HG02571 (cell line): ENCODE measurements around the gene KCNK15.

Experiments
- ATAC-seq: cut with Tn5 transposase; IDR thresholded peaks from one replicate; pipeline ENCODE4 v1.9.1; 2021; ENCODE audit warnings: mild to moderate bottlenecking, moderate library complexity; ENCODE audit not compliant: unreplicated experiment

Gene KCNK15

DNA sequence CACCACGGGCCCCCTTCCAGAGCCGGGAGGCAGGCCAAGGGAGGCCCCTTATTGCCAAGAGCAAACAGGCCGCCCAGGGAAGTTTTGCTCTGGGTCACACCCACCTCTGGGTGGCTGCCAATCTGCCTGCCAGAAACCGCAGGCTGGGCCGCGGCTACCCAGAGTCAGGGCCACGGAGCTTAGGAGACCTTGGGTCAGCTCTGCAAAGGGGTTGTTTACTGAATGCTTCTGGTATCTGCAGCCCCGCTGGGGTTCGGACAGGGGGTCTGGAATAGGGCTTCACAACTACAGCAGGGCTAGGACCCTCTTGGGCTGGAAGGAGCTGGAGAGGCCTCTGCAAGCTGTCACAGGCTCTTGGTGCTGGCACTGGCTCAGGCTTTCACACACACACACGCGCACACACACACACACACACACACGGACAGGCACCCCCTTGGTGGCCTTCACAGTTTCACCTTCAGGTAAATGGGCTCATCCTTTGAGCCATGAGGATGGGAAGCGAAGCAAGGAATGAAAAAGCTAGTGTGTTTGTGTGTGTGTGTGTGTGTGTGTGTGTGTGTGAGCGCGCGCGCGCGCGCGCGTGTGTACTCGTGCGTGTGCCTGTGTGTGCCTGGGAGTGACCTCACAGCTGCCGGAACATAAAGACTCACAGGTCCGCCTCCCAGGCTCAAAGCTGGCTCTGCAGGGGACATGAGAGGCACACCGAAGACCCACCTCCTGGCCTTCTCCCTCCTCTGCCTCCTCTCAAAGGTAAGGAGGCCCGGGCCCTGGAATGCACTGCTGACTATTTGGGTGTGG, 30.8 kb upstream of the KCNK15 start, which contains the start of gene CCN5:
CCN5 (plus strand) TSS at position 669 of the 798 bp plus-strand sequence; CDS start at position 691, 22 bp downstream.
- no peak for ATAC-seq

DNA sequence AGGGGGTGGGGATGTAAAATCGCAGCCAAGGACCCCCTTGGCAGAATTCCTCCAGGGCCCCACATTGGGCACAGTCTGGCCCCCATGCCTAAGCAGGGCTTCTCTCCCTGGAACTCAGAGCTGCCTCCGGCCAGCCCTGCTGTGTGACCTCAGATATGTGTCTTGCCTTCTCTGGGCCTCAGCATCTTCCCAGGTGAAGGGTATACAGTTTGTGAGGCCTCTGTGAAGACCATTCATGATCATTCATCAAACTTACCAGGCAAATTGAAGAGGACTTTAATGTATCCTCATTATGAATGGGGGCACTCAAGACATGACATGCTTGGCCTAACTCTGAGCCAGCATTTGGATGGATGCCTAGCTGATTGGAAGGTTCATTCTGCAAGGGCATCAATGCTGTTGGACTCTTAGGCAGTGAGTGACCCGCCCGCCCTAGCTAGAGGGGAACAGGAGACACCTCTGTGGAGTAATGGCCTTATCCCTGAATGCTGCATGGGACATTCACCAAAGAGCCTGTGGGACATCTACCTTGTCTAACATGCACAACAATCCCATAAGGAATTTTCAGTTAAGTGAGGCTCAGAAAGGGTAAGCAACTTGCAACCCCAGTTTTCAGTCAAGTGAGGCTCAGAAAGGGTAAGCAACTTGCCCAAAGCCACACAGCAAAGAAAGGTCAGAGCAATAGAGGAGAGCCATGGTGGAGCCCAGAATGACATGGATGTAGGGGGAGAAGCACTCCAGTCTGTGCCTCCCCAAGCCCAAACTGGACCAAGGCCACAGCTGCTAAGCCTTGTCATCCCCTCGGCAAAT, 30.0 kb upstream of the KCNK15 start:
- ATAC-seq, result no peak

DNA sequence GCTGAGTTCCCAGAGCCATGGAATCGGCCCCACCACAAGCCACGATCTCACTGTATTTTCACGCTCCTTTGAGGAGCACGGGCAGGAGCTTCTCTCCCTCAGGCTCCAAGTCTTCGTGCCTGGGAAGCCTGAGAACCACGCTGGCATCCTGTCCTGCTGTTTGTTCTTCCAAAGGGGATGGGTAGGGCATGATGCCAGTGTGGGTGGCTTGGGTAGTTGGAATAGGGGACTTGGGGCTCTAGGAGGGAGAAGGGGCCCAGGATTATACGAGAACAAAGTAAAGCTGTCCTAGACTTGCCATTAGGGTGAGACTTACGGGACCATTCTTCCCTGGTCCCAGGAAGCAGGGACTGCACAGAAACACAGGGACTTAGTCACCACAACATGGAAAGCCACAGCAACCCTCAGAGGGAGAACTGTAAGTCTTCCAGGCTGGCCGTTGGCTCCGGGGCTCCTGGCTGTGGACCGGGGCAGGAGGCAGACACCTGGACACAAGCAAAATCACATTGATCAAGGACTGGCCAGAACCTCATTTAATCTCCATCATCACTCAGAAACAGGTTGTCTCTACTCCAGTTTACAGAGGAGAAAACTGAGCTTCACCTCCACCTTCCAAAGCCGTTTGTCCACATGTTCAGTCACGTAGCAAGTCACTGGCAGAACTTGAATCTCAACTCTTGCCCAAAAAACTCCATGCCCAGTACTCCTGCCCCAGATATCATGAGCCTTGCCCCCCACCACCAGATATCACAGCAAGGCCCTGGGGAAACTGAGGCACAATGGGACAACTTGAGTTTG, 29.2 kb upstream of the KCNK15 start:
- no peak for ATAC-seq

DNA sequence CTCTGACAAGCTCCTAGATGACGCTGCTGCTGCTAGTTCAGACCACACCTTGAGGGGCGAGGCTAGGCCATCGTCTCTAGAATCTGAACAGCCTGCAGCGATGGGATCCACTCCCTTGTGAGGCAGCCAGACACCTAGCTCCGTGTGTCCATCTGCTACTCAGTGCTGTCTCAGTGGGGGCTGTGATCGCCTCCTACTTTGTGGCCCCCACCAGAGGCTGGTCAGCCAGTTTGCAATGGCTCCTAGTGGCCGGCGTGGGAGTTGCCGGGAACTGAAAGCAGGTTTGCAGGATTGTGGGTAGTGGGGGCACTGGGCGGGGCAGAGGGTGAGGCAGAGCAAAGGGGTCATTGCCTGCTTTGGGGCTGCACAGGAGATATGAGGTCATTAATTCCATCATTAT, 27.7 kb upstream of the KCNK15 start:
- ATAC-seq, result no peak

DNA sequence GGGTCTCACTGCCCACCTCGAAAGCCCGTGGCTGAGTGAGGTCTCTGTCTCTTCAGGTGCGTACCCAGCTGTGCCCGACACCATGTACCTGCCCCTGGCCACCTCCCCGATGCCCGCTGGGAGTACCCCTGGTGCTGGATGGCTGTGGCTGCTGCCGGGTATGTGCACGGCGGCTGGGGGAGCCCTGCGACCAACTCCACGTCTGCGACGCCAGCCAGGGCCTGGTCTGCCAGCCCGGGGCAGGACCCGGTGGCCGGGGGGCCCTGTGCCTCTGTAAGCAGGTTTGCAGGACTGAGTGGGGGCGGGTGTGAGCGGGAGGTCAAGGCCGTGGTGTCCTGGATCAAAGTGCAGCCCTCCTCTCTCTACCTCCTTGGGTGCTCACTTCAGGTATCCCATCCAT, 25.8 kb upstream of the KCNK15 start:
- no peak for ATAC-seq

DNA sequence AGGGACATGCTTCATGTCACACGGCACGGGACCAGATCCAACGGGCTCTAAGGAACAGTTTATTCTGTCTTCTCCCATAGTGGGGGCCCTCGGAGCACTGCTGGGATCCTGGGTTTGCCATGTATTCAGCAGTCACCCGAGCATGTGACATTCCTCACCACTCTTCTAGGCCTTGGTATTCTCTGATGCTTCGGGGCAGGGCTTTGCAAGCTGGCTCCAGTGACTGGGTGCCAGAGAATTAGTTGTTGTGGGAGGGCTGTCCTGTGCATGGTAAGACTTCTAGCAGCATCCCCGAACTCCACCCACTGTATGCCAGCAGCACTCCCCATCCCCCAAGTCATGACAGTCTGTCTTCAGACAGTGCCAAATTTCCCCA, 25.1 kb upstream of the KCNK15 start:
- no peak for ATAC-seq

DNA sequence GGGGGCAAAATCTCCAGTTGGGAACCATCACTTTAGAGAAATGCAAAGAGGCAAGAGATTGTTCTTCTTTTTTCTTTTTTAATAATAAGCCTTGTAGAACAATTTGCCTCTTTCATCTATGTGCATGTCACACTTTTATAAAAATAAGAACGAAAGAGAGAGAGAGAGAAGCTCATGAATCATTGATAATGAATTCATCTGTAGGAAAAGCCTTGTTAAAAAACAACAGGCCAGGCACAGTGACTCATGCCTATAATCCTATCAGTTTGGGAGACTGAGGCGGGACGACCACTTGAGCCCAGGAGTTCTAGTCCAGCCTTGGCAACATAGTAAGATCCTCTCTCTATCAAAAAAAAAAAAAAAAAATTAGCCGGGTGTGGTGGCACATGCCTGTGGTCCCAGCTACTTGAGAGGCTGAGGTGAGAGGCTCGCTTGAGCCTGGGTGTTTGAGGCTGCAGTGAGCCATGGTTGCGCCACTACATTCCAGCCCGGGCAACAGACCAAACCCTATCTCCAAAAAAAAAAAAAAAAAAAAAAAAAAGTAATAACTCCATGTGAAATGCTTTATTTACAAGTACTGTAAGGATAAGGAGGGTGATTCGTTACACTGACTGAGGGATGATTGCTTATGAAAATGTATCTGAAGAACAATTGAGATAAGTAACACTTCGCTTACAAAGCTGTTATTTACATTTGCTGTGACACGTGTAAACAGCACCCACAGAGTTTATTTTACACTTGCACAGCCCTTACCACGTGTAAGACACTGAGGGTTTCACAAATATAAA, 24.5 kb upstream of the KCNK15 start:
- ATAC-seq, result no peak

DNA sequence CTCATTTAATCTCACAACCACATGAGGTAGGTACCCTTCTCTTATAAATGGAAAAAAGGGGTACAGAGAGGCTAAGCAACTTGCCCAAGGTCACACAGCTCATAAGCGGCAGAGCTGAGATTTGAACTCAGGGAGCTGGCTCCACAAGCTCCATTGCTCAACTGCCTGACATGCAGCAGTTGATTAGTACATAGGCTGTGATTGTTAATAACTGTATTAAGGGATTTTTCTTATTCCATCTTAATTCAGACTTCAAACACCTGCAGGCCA, 23.9 kb upstream of the KCNK15 start:
- no peak for ATAC-seq

DNA sequence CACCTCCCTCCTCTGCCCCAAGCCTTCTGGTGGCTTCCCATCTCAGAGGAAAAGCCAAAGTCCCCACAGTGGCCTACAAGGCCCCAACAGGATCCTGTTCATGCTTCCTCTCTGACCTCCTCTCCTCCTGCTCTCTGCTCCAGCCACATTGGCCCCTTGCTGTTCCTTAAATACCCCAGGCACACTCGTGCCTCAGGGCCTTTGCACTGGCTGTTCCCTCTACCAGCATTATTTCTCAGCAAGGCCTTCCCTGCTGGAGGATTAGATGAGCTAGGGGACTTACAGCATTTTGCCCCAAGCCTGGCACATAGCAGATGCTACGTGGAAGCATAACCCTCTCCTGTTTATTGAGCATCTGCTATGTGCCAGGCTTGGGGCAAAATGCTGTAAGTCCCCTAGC, 22.7 kb upstream of the KCNK15 start:
- ATAC-seq, result no peak

DNA sequence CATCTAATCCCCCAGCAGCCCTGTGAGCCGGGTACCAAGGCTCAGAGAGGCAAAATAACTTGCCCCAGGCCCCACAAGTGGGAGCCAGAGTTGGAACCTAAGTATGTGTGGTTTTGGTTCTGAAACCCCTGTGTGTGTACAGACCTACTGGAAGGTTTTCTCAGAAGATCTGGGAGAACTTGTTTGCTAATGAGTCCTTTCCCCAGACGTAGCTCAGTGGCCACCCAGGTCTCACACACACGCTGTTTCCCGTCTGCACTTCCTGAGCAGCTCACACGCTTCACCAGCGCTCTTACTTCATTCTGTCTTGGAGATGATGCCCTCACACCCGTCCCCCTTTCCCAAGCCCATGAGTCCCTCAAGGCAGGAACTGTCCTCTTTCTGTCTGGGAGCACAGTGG, 22.3 kb upstream of the KCNK15 start:
- no peak for ATAC-seq

DNA sequence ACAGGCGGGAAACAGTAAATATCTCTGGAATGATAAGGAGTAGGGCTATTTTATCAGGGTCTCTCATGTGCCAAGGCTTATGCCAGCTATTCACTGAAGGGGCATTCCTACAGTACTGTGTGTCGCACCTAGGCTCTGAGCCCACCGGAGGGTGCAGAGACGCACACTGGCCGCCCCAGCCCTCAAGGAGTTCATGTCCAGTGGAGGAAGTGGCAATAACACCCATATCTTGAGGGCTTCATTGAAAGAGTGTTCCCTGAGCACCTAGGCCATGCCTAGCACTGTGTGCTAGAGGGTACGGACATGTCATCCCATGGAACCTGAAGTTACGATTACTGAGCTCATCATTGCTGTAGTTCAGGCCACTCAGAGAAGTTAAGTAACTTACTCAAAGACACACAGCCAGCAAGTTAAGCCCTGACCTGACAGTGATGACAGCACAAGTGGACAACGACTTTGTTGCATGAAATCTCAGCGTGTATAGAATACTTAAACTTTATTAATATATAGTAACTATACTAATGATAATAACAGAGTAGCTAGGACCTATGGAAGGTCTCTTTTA, 21.8 kb upstream of the KCNK15 start:
- ATAC-seq, result no peak

DNA sequence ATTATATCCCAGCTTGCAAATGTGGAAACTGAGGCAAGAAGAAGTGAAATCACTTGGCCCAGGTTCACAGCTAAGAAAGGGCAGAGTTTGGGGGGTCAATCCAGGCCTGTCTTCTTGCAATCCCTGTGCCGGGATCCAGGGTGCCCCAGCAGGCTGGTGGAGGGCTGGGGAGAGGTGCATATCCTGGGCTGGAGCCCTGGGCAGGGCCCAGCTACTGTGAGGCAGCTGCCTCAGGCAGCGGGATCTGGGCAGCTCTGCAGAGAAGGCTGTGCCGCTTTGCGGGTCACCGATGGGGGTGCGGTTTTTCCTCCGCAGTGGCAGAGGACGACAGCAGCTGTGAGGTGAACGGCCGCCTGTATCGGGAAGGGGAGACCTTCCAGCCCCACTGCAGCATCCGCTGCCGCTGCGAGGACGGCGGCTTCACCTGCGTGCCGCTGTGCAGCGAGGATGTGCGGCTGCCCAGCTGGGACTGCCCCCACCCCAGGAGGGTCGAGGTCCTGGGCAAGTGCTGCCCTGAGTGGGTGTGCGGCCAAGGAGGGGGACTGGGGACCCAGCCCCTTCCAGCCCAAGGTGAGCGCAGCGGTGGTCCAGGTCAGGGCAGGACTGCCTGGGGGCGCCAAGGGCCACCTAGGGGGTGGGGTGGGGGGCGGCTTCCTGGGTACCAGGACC, 21.1 kb upstream of the KCNK15 start:
- ATAC-seq, result no peak

DNA sequence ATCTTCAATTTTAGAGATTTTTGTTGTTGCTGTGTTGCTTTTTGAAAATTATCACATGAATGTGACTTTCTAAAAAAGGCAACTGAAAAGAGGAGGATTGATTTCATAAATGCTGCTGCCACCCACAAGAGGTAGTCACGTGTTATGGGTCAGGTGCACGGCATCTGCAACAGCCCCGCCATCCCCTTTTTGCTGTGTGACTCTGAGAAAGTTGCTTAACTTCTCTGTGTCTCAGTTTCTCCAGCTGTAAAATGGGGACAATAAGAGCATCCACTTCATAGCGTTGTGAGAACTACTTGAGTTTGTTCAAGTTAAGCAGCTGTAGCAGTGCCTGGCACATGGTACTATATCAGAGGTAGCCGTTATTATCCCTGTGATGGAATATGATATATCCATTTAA, 19.8 kb upstream of the KCNK15 start:
- ATAC-seq, result no peak

DNA sequence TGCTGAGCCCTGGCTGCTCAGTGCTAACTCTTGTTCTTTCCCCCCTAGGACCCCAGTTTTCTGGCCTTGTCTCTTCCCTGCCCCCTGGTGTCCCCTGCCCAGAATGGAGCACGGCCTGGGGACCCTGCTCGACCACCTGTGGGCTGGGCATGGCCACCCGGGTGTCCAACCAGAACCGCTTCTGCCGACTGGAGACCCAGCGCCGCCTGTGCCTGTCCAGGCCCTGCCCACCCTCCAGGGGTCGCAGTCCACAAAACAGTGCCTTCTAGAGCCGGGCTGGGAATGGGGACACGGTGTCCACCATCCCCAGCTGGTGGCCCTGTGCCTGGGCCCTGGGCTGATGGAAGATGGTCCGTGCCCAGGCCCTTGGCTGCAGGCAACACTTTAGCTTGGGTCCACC, 18.6 kb upstream of the KCNK15 start:
- ATAC-seq, result no peak

DNA sequence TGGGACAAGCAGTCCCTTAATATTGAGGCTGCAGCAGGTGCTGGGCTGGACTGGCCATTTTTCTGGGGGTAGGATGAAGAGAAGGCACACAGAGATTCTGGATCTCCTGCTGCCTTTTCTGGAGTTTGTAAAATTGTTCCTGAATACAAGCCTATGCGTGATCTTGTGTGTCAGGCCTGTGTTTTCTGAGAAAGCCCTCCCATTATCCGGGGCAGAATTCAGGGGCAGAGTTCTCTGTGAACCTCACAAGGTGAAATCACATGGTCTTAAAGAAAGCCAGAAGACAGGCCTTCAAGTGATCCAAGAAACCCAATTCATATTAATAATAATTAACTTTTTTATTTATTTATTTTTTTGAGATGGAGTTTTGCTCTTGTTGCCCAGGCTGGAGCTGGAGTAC, 18.0 kb upstream of the KCNK15 start:
- ATAC-seq, result no peak

DNA sequence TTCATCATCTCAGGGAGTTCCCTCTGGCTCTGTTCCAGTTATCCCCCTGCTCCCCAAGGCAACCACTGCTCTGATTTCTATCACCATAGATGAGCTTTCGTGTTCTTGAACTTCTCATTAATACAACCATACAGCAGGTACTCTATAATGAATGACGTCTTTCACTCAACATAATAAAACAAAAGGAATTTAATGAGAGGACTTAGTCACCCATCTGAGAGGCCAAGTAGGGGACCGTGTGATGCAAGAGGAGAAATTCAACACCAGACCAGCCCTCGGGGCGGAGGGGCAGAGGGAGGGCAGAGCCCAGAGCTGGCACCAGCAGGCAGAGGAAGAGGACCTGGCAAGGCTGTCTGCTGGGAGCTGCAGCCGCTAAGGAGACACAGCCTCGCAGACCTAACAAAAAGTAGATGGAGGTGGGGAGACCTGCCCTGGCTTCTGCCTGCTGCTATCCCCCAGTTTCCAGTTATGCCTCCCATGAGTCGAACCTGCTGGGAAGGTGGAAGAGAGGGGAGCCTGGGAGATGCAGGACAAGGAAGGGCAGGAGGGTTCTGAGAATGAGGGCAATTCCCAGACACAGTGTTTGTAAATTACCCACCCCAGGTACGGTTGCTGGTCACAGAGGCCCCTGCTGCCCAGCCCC, 16.7 kb upstream of the KCNK15 start:
- no peak for ATAC-seq

DNA sequence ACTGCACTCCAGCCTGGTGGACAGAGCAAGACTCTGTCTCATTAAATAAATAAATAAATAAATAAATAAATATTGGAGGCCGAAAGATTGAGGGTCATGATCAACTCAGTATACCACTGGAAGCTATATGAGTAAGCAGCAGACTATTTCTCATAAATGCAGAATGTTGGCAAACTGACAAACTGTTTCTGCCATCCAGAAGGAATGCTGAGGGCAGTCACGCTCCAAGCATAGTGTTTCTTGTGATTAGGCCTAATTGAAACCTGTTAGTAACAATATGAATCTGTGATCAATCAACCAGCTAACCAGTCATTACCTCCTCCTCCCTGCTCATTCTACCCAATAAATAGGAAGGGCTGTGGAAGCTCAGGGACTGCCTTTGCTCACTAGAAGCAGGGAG, 15.2 kb upstream of the KCNK15 start:
- no peak for ATAC-seq

DNA sequence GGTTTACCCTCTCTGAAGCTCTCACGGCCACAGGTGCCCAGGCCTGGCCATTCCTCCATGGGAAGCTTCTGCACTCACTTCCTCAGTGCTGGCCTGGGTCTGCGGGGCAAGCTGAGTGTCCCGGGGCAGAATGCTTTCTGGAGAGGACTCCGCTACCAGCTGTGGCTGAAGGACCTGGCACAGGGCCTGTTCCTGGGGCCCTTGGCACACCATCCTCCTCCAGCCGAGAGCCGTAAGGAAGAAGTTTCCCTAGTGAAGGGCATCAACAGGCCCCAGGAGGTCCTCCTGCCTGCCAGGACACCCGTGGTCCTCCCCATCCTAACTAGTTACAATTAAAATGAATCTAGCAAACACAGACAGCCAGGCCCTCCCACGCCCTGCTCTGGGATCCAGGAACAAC, 14.0 kb upstream of the KCNK15 start:
- ATAC-seq, result no peak

DNA sequence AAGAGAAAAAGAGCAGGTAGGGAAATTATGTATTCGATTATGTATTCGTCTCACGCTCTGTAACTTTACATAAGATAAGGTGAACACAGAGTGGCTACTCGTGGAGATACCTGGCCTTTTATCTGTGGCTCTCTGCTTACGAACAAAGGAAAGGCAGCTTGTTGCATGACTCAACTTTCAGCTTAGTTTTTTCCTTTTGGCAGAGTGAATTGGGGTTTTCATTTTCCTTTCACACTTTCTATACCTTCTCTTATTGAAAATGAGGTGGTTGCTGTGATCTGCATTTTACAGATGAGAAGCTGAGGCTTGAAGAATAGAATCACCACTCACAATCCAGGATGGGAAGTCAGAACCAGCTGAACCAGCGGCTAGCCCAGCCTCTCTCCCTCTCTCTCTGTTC, 13.3 kb upstream of the KCNK15 start:
- ATAC-seq, result no peak
